SIG-M5 treated with dmso at 0.1 percent for 504 hours (cell line): ENCODE data around the gene GSTA4.
A peak's percentile ranks its signal among the peaks of the same experiment; 100 is the strongest.

Experiments
- DNase-seq: peaks from one replicate; lab custom pipeline; 2025; ENCODE audit not compliant: unreplicated experiment; lab: John Stamatoyannopoulos, UW

The GSTA4 gene, protein sequence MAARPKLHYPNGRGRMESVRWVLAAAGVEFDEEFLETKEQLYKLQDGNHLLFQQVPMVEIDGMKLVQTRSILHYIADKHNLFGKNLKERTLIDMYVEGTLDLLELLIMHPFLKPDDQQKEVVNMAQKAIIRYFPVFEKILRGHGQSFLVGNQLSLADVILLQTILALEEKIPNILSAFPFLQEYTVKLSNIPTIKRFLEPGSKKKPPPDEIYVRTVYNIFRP

DNA sequence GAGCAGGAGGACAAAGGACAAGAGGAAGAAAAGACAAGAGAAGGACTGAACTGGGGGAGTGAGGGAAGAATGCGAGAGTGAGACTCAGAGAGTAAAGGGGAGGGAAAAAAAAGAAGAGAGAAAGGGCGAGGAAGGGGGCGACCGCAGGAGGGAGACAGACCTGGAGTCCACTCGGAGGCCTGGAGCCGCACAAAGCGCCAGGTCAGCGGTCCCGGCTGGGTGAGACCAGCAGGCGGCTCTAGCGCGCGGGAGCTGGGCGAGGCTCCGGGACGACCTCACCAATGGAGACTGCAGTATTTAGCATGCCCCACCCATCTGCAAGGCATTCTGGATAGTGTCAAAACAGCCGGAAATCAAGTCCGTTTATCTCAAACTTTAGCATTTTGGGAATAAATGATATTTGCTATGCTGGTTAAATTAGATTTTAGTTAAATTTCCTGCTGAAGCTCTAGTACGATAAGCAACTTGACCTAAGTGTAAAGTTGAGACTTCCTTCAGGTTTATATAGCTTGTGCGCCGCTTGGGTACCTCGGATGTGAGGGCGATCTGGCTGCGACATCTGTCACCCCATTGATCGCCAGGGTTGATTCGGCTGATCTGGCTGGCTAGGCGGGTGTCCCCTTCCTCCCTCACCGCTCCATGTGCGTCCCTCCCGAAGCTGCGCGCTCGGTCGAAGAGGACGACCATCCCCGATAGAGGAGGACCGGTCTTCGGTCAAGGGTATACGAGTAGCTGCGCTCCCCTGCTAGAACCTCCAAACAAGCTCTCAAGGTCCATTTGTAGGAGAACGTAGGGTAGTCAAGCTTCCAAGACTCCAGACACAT is at the start of gene GSTA4:
GSTA4 (minus strand) TSS at position 196 of the 824 bp plus-strand sequence. CDS start 1,041 bp downstream, outside the sequence.
- DNase-seq, result peak; percentile 88

DNA sequence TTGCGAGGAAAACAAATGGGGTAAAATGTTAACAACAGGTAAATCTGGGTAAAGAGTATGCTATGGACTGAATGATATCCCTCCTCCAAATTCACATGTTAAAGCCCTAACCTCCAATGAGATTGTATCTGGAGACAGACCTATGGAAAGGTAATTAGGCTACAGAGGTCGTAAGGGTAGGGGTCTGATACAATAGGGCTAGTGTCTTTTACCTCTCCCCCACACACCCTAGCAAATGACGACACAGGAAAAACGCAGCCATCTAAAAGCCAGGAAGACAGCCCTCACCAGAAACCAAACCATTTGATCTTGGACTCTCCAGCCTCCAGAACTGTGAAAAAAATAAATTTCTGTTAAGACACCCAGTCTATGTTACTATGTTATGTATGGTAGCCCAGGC is 49.5 kb upstream of the GSTA4 start:
- DNase-seq, result no peak

DNA sequence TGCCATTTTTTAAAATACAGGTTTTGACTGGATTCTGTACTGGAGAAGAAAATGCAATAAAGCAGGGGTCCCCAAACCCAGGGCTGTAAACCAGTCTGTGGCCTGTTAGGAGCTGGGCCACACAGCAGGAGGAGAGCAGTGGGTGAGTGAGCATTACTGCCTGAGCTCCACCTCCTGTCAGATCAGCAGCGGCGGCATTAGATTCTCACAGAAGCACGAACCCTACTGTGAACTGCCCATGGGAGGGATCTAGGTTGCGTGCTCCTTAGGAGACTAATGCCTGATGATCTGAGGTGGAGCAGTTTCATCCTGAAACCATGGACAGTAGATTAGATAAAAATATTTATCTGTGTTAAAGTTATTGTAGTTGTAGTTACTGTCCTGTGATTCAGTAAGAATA is 49.0 kb upstream of the GSTA4 start:
- no peak for DNase-seq

DNA sequence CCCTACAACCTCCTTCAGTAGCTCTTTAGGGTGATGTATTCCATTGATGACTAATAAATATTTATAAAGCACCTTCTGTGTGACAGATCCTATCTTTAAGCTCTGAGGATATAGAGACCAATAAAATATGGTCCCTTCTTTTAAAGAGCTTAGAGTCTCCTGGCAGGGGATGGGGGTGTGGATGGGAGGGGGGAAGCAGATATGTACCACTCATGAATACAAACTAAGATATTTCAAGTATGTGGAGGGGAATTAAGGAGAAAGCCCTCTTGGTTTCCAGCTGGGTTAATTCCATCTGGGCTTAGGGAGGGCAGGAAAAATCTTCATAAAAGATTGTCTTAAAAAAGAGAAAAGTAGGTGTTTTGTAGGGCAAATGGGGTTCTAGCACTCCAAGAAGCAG is 48.5 kb upstream of the GSTA4 start:
- no peak for DNase-seq

DNA sequence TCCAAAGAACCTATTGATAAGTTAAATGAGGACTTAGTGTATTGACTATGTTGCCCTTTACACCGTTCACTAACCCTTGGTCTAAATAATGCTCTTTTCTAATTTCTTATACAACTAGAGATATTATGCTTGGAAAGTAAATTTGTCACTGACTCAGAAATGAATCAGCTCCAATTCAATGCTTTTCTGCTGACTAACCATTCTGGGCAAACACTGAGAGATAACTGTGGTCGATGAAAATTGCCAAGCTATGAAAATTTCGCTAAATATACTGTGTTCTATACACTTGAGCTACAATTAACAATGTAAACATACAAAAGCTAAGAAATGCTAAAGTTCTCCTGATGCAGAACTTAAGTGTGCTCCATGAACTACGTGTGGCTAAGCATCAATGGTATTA is 47.0 kb upstream of the GSTA4 start:
- DNase-seq, result no peak

DNA sequence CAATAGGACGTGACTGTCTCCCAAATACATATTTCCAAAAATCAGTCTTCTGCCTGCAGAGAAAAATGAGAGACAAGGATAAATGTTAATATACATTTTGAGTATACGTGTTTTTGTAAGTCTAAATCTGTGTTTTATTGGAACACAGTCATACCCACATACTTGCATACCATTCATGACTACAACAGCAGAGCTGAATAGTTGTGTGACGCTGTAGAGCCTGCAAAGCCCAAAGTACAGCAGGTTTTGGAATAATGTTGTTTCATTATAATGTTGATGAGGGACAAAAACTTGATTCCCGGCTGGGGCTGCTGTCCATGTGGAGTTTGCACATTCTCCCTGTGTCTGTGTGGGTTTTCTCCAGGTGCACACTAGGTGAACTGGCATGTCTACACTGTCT is 46.3 kb upstream of the GSTA4 start:
- DNase-seq, result no peak

DNA sequence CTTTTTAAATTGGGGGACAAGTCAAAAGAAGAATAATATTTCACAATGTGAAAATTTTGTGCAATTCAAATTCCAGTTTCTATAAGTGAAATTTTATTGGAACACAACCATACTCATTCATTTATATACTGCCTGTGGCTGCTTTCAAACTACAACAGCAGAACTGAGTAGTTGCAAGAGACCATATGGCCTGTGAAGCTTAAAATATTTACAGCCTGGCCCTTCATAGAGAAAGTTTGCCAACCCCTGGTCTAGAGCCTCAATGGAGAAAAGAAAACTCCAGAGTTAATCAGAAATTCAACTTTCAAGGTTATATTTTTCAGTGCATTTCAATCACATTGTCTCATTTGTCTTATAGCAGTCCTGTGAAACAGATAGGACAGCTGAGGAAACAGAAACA is 43.5 kb upstream of the GSTA4 start:
- DNase-seq, result no peak

DNA sequence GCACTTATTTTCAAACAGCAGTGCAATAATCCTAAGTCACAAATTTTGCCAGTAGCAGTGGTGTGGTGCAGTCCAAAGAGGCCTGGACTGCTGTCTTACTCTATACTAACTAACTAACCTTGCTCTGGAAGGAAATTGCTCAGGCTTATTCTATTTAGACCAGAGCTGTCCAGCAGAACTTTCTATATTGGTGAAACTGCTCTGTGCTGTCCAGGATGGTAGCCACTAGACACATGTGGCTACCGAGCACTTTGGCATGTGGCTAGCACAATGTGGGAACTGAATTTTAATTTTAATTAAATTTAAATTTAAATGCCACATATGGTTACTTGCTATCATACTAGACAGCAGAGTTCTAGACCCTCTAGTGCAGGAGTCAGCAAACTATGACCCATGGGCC is 43.1 kb upstream of the GSTA4 start:
- no peak for DNase-seq

DNA sequence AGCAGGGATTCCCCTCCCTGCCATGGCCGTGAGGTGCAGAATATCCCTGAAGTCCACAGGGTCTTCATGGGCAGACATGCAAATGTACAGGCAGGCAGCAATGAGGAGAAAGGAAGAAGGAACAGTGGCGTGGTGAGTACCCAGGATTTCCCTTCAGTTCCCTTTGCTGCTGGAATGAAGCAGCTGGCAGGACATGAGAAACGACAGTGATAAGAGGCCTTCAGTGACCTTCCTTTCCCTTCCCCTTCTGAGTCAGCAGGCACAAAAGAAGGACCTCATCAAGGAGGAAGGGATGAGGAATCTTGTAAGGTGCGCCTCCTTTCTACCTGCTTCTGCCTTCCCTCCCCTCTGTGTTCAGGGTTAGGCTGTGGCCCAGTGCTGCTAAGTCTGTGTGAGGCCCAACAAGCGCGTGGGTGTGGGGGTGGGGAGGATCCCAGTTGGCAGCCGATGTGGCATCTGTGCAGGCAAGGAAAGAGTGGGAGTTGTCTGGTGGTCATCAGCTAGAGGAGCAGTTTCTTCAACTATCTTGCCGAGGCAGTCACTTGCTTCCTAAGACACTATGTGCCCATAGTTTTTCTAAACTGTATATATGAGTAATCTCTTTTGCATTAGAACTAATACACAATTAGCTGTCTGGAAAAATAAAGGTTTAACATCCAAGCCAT is 40.6 kb upstream of the GSTA4 start:
- DNase-seq, result no peak

DNA sequence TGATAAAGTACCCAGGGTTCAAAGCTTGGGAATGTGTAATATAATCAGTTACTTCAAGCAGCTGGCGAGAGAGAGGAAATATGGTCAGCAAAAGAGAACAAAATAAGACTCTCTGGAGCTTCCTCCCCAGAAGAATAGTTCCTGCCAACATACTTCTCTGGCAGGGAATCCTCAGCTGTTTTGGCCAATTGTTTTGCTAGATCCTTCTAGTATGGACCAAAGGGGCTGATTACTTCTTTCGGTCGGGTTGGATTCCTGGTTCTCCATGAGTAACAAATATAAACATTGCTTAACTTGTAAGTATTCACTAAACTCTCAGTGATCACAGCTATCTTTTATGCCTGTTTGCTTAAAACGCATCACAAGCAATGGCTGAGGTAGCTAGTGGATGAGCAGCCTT is 38.7 kb upstream of the GSTA4 start:
- no peak for DNase-seq

DNA sequence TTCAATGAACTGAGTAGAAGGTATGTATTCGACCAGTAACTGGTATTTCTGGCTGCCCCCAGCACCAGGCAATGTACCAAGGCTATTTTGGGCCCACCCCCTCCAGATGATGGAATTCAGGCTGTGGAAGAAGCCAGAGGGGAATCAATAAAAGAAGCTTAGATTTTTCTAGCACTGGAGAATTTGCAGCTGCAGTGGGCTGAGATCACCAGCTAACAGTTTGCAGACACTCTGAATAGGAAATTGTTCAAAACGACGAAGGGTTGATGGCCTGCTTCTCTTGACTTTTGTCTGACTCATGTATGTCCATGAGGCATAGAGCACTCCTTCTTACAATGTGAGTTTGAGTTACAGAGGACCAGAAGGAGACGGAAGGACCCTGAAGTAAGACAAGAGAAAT is 37.8 kb upstream of the GSTA4 start:
- DNase-seq, result no peak

DNA sequence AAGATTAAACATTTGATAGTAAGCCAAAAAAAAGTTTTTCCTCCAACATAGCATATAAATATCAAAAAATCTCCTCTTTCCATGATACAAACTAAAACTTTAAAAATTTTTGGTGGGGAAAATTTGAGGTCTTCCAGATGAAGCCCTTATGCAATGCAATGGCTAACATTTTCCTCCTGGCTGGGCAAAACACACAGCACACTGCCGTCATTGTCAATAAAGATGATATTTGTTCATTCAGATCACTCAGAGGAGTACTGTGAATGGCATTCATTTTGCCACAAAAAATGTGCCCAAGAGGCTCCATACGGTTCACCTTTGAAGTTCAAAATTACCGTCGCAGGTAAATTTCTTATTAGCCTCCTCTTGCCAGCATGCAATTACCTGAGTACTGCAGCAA is 36.2 kb upstream of the GSTA4 start:
- DNase-seq, result no peak

DNA sequence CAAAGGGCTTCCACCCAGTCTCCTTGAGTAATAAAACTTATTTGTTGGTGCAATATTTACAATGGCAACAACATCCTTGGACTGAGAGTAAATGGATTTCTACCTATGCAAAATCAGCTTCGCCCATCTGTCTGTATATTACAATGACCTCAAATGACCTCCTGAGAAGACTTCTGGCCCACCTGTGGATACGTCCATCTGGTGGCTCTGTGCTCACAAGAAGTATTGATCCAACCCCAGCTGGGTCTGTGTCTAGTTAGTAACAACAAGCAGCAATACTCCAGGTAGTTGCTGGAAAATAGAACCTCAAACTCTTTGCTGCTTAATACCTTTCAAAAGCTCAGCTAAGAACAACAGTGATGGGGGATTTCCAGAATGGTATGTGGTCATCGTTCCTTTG is 34.7 kb upstream of the GSTA4 start:
- DNase-seq, result no peak

DNA sequence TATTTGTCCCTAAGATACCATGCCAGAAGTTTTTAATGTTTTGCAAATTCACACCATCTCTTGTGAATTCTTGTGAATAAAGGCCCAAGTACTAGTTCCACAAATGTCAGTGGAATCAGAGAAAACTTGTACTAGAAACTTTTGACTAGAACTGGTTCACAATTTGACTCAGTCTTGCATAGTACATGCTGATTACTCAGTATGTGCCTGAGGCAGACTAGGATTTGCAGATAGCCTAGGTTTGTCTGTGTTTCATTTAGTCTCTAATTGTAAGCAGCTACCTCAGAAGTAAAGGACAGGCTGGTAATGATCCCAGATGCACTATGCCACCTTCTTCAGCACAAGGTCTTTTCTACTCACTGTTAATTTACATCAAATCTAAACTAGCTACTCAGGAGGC is 34.2 kb upstream of the GSTA4 start:
- no peak for DNase-seq

DNA sequence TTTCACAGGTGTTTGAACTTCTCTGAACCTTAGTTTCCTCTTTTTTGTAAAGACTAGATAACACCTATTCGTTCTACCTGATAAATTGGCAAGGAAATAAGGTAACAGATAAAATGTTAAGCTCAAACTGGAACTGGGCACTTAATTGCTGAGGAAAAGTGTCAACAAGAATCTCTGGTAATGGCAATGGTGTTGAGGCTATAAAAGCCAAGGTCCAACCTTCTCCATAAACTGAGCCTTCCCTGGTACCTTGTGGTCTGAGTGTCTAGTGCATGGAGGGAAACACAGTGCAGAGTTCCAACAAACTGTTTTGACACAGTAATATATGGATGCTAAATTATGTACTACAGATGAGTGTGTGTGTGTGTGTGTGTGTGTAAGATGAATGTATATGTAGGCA is 33.4 kb upstream of the GSTA4 start:
- DNase-seq, result no peak

DNA sequence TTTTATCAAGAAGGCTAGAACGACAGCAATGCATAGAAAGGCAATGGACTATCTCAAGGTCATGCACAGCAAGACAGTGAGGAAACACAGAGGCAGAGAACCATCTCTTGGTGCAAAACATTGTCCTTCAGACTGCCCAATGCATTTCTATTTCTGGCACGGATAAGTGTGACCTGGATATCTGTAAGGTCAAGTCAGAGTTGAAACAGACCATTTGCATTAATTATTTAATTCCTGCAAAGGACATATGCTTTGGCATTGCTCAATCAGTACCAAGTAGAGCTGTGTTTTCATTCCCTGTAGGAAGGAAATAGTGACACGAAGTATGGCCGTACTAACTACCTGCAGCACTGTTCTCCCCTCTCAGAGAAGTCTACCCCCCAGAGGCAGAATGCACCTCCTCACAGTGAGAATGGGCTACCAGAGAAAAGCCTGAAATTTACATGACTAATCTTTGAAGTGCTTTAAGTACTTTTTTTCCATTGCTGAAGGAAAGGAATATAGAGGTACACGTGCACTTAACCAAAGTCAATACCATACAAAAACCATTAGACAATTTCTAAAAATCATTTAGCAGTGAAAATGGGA is 32.1 kb upstream of the GSTA4 start:
- no peak for DNase-seq

DNA sequence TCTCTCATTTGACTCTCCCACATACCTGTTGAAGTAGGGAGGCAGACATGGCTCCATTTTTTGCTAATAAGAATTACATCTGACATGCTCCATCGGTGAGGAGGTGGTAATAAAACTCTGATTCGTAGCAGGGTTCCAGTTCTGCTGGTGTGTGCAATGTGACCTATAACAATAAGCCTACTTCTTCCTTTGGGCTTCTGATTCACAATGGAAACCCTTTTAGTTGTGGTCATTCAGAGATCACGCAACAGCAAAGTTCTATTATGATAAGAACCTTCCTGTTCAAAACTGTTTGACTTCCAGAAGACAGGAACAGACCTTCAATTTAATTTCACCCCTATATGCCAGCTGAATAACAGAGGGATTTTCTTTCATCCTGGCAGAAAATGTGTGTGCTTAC is 31.4 kb upstream of the GSTA4 start:
- no peak for DNase-seq

DNA sequence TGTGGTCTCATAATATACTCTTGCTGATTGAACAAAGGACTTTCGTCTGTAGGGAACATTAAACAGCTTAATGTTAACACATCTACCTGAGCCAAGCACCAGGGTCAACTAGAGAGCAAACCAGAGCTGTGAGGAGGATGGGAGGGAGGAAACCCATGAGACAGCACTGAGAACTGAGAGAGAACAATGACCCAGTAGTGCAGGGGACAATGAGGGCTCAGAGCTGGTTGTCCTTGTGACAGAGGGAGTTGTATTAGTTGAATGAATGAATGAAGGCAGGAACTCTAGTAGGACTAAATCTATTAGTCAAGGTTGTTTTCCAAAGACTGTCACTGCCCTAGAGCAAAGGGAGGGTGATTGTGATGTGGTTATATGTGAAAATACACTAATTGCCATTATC is 28.2 kb upstream of the GSTA4 start:
- DNase-seq, result no peak

DNA sequence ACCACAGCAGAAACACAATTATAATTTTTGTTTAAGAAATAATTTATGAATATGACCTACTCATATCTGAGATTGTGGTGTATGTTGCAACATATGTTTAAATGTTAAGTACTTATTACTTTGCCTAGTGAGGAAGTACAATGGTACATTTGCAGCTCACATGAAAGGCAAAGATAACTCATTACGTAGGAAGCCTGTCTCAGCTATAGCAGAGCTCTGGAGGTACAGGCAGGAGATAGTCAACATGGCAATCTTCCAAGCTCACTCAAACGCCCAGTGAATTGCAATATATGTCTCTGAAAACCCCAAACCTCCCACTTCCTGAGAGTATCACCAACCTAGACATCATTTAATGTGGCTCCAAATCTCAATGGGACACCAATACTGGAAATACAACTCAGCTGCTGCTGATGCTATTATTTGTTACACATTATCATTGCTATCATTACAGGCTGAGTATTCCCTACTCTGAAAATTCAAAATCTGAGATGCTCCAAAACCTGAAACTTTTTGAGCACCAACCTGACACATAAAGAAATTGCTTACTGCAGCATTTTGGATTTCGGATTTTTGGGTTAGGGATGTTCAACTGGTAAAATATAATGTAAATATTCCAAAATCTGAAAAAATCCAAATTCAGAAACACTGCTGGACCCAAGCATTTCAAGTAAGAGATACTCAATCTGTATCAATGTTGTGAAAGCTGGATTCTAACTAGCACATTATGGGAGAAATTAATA is 25.1 kb upstream of the GSTA4 start:
- no peak for DNase-seq

DNA sequence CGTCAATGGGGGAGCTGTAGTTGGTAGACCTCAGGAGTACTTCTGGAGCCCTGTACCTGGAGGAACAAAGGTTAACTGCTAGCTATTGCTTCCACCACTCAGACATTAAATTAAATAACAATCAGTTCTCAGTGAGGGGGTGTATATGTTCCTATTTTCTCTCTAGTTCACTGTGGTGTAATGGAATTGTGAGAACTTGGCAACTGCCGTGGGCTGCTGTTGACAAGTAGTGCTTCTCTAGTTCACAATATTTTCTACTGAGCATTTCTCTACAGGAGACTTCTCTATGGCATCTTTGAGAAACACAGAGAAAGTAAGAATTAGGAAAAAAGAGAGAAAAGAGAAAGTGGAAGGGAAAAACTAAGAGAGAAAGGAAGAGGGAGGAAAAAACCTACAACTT is 23.4 kb upstream of the GSTA4 start:
- no peak for DNase-seq

DNA sequence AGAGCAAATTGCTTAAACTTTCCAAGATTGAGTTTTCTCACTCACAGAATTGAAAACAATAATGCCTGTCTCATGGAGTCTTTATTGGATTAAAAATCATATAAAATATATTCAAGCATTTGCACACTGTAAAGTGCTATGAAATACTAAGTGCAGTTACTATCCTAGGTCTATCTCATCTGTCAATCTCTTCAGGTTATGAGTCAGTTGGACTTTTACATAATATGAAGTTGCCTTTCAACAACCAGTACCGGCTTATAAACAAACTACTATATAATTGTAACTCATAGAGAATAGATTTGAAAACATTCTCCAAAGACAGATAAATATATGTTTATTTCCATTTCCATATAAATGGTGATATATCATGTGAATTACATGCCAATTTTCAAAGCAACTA is 20.4 kb upstream of the GSTA4 start:
- no peak for DNase-seq
